ENCODE measurements around the gene DRC1. TPM values are rescaled to one million over a fixed set of nuclear protein-coding genes. Genes with fewer than 3 reads are reported as not detected.
"Not testable (repeated sequence)": the region's sequence is repeated elsewhere in the genome, so short reads cannot be mapped to it uniquely, and the experiment has no call there.

Gene DRC1
- total RNA-seq, 4 donors from 2014 or later, result not detected

GRCh38 chr2:26464390-26465265 is 62.9 kb downstream of the DRC1 start:
- no peak for DNase-seq
- TF ChIP-seq POLR2AphosphoS5 (IDR thresholded peaks at IDR 0.05), result no peak
- TF ChIP-seq EP300 (IDR thresholded peaks at IDR 0.05; ENCODE audit: low read depth), result no peak
- TF ChIP-seq, protein P1, sequence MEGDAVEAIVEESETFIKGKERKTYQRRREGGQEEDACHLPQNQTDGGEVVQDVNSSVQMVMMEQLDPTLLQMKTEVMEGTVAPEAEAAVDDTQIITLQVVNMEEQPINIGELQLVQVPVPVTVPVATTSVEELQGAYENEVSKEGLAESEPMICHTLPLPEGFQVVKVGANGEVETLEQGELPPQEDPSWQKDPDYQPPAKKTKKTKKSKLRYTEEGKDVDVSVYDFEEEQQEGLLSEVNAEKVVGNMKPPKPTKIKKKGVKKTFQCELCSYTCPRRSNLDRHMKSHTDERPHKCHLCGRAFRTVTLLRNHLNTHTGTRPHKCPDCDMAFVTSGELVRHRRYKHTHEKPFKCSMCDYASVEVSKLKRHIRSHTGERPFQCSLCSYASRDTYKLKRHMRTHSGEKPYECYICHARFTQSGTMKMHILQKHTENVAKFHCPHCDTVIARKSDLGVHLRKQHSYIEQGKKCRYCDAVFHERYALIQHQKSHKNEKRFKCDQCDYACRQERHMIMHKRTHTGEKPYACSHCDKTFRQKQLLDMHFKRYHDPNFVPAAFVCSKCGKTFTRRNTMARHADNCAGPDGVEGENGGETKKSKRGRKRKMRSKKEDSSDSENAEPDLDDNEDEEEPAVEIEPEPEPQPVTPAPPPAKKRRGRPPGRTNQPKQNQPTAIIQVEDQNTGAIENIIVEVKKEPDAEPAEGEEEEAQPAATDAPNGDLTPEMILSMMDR (IDR thresholded peaks at IDR 0.05), result no peak
- TF ChIP-seq POLR2A (IDR thresholded peaks at IDR 0.05), result no peak
- intact Hi-C loops (cut with DNase I; ENCODE audit: low total_unique reads) (no loop called here), in situ Hi-C loops (cut with MboI; ENCODE audit: low pct_ligation_motif_present in 1 of 4, low pct_unique_long_range_greater_than_20kb in 1 of 4, low sequenced_read_pairs in 3 of 4) (no loop called here)
- Histone ChIP-seq H3K27ac (no peak overlapping the region), H3K9me3 (no peaks in the 10 kb centered on the region), H3K27me3 (no peaks in the 10 kb centered on the region), H3K36me3 (no peaks in the 10 kb centered on the region), H3K4me1 (no peaks in the 10 kb centered on the region), H3K4me3 (no peak overlapping the region)
- whole genome bisulfite sequencing, 2 donors (ENCODE audit: low coverage in 1 of 2), result 88% methylated on average over 13 of the region's 14 CpGs; no CpG with 5 or more reads in 1 of the 2 donors

- TF ChIP-seq POLR2AphosphoS5 (IDR thresholded peaks at IDR 0.05), result no peak
- TF ChIP-seq, protein P1 (IDR thresholded peaks at IDR 0.05), result no peak
- TF ChIP-seq POLR2A (IDR thresholded peaks at IDR 0.05), result no peak
- no peak for TF ChIP-seq EP300 (IDR thresholded peaks at IDR 0.05; ENCODE audit: low read depth)
- no peaks in the 10 kb centered on the region for H3K27me3 ChIP-seq
- no peak overlapping the region for H3K4me3 ChIP-seq
- DNase-seq, result no peak
- H3K4me1 ChIP-seq, result no peaks in the 10 kb centered on the region
- H3K9me3 ChIP-seq, result no peaks in the 10 kb centered on the region
- H3K27ac ChIP-seq, result no peak overlapping the region
- 90% methylated on average over 11 of the region's 11 CpGs; no CpG with 5 or more reads in 1 of the 2 donors for WGBS, 2 donors (ENCODE audit: low coverage in 1 of 2)
- no peaks in the 10 kb centered on the region for H3K36me3 ChIP-seq
- intact Hi-C loops (cut with DNase I; ENCODE audit: low total_unique reads) (no loop called here), in situ Hi-C loops (cut with MboI; ENCODE audit: low pct_ligation_motif_present in 1 of 4, low pct_unique_long_range_greater_than_20kb in 1 of 4, low sequenced_read_pairs in 3 of 4) (no loop called here)
These were observed 63.7 kb downstream of the DRC1 start for GRCh38 chr2:26465266-26465925.

GRCh38 chr2:26465981-26466471 is 64.3 kb downstream of the DRC1 start:
- TF ChIP-seq POLR2A (IDR thresholded peaks at IDR 0.05), result no peak
- Histone ChIP-seq H3K4me1 (no peaks in the 10 kb centered on the region), H3K4me3 (no peak overlapping the region), H3K27me3 (no peaks in the 10 kb centered on the region), H3K9me3 (no peaks in the 10 kb centered on the region), H3K27ac (no peak overlapping the region), H3K36me3 (no peaks in the 10 kb centered on the region)
- intact Hi-C loops (cut with DNase I; ENCODE audit: low total_unique reads) (no loop called here), in situ Hi-C loops (cut with MboI; ENCODE audit: low pct_ligation_motif_present in 1 of 4, low pct_unique_long_range_greater_than_20kb in 1 of 4, low sequenced_read_pairs in 3 of 4) (no loop called here)
- DNase-seq, result no peak
- 80 to 86% methylated on average over 3 to 10 of the region's 10 CpGs for WGBS, 2 donors (ENCODE audit: low coverage in 1 of 2)

GRCh38 chr2:26466662-26467310 is 65.1 kb downstream of the DRC1 start:
- Histone ChIP-seq H3K4me3 (no peak overlapping the region), H3K36me3 (no peaks in the 10 kb centered on the region), H3K27me3 (no peaks in the 10 kb centered on the region), H3K27ac (no peak overlapping the region), H3K4me1 (no peaks in the 10 kb centered on the region), H3K9me3 (no peaks in the 10 kb centered on the region)
- TF ChIP-seq POLR2AphosphoS5 (IDR thresholded peaks at IDR 0.05) (no peak), EP300 (IDR thresholded peaks at IDR 0.05; ENCODE audit: low read depth) (no peak), POLR2A (IDR thresholded peaks at IDR 0.05) (no peak)
- TF ChIP-seq, protein P1 (IDR thresholded peaks at IDR 0.05), result no peak
- 72 to 79% methylated on average over 3 to 16 of the region's 22 CpGs for WGBS, 2 donors (ENCODE audit: low coverage in 1 of 2)
- intact Hi-C loops (cut with DNase I; ENCODE audit: low total_unique reads) (no loop called here), in situ Hi-C loops (cut with MboI; ENCODE audit: low pct_ligation_motif_present in 1 of 4, low pct_unique_long_range_greater_than_20kb in 1 of 4, low sequenced_read_pairs in 3 of 4) (no loop called here)
- DNase-seq, result no peak

- WGBS, 2 donors (ENCODE audit: low coverage in 1 of 2), result 100% methylated on average over 1 of the region's 1 CpG
- DNase-seq; in situ Hi-C loops (cut with MboI; ENCODE audit: low pct_ligation_motif_present in 1 of 4, low pct_unique_long_range_greater_than_20kb in 1 of 4, low sequenced_read_pairs in 3 of 4); H3K27me3 ChIP-seq; H3K27ac ChIP-seq; H3K4me3 ChIP-seq; H3K9me3 ChIP-seq; H3K36me3 ChIP-seq; intact Hi-C loops (cut with DNase I; ENCODE audit: low total_unique reads); H3K4me1 ChIP-seq: not testable (repeated sequence)
These were observed 66.8 kb downstream of the DRC1 start for GRCh38 chr2:26468544-26468943.
